Bronchial epithelial cell (primary cell): Measurements from ENCODE around the gene ARID2. TPM values are rescaled to one million over a fixed set of nuclear protein-coding genes. Genes with fewer than 3 reads are reported as not detected.

Experiments used
- DNase-seq: peaks from one replicate; pipeline ENCODE4 v3.0.0-alpha.2; 2010; ENCODE audit warnings: low read depth
- FAIRE-seq: peaks from 2 replicates; lab custom pipeline; 2011; peaks lifted over from hg19 to GRCh38; lab: Jason Lieb, UNC
- H3K27me3 ChIP-seq: 2 replicates; pipeline ENCODE4 v1.5.1; 2011; ENCODE audit warnings: low read length; ENCODE audit not compliant: control insufficient read depth, insufficient read depth
- H3K36me3 ChIP-seq: 2 replicates; pipeline ENCODE4 v1.5.1; 2011; ENCODE audit warnings: low read length; ENCODE audit not compliant: control insufficient read depth, insufficient read depth
- H3K4me3 ChIP-seq: 2 replicates; pipeline ENCODE4 v1.5.1; 2011; ENCODE audit warnings: mild to moderate bottlenecking, low read depth, low read length, control low read depth
- CTCF ChIP-seq: IDR thresholded peaks from 2 replicates; pipeline ENCODE4 v1.5.1; 2011; ENCODE audit warnings: mild to moderate bottlenecking, moderate library complexity, low read length, control low read depth, inconsistent platforms; ENCODE audit not compliant: insufficient read depth, severe bottlenecking
- total RNA-seq: library from RNA; depleted of rRNA; stranded (reverse); fragments of >200 nt; gene quantifications from 2 replicates; pipeline ENCODE4 v1.2.1, GENCODE V29; 2014

Gene ARID2
- total RNA-seq, 1 donor from 2014 or later = 14.2 TPM

- Histone ChIP-seq H3K4me3 (no peak overlapping the region), H3K36me3 (no peaks in the 10 kb centered on the region), H3K27me3 (no peaks in the 10 kb centered on the region)
- DNase-seq (peak; percentile 91), FAIRE-seq (no peak)
- TF ChIP-seq CTCF = no peak
These were observed 38.7 kb downstream of the ARID2 start for GRCh38 chr12:45768194-45768593.

GRCh38 chr12:45773747-45774146, 44.2 kb downstream of the ARID2 start:
- no peak for FAIRE-seq
- H3K4me3 ChIP-seq = no peak overlapping the region
- TF ChIP-seq CTCF = no peak
- no peaks in the 10 kb centered on the region for H3K36me3 ChIP-seq
- no peak for DNase-seq
- H3K27me3 ChIP-seq = no peaks in the 10 kb centered on the region

GRCh38 chr12:45774508-45775162, 45.1 kb downstream of the ARID2 start:
- Histone ChIP-seq H3K4me3 (no peak overlapping the region), H3K27me3 (no peaks in the 10 kb centered on the region), H3K36me3 (no peaks in the 10 kb centered on the region)
- no peak for TF ChIP-seq CTCF
- DNase-seq (no peak), FAIRE-seq (no peak)

GRCh38 chr12:45775465-45775864, 46.0 kb downstream of the ARID2 start:
- Histone ChIP-seq H3K27me3 (no peaks in the 10 kb centered on the region), H3K4me3 (no peak overlapping the region), H3K36me3 (no peaks in the 10 kb centered on the region)
- FAIRE-seq (no peak), DNase-seq (no peak)
- no peak for TF ChIP-seq CTCF

- no peaks in the 10 kb centered on the region for H3K36me3 ChIP-seq
- FAIRE-seq (no peak), DNase-seq (no peak)
- no peaks in the 10 kb centered on the region for H3K27me3 ChIP-seq
- H3K4me3 ChIP-seq = no peak overlapping the region
- TF ChIP-seq CTCF = no peak
These were observed 46.5 kb downstream of the ARID2 start for GRCh38 chr12:45775964-45776363.

- FAIRE-seq = no peak
- Histone ChIP-seq H3K4me3 (no peak overlapping the region), H3K36me3 (no peaks in the 10 kb centered on the region), H3K27me3 (no peaks in the 10 kb centered on the region)
- no peak for DNase-seq
- TF ChIP-seq CTCF = no peak
These were observed 50.4 kb downstream of the ARID2 start for GRCh38 chr12:45779936-45780335.
